Midbrain (tissue), 1 donor: ENCODE data around the gene MLEC.
"Not testable (repeated sequence)": the region's sequence is repeated elsewhere in the genome, so short reads cannot be mapped to it uniquely, and the experiment has no call there.

Experiments
- DNase-seq: peaks from one replicate; lab custom pipeline; 2025; lab: John Stamatoyannopoulos, UW

The MLEC gene

GRCh38 chr12:120662879-120663278 lies 24.1 kb upstream of the MLEC start:
- DNase-seq = no peak

GRCh38 chr12:120663741-120664140 lies 23.2 kb upstream of the MLEC start:
- DNase-seq = no peak

GRCh38 chr12:120666571-120667390 lies 20.2 kb upstream of the MLEC start:
- DNase-seq = no peak

GRCh38 chr12:120668091-120668867 lies 18.7 kb upstream of the MLEC start:
- DNase-seq = no peak

- no peak for DNase-seq
These were observed 17.8 kb upstream of the MLEC start for GRCh38 chr12:120668868-120669840.

- DNase-seq = not testable (repeated sequence)
These were observed 16.7 kb upstream of the MLEC start for GRCh38 chr12:120670237-120670636.

GRCh38 chr12:120670667-120671066 lies 16.3 kb upstream of the MLEC start:
- DNase-seq = no peak

GRCh38 chr12:120674097-120674636 lies 12.8 kb upstream of the MLEC start:
- no peak for DNase-seq

- DNase-seq = no peak
These were observed 9.0 kb upstream of the MLEC start for GRCh38 chr12:120677765-120678473.

GRCh38 chr12:120678572-120678971 lies 8.4 kb upstream of the MLEC start:
- no peak for DNase-seq

GRCh38 chr12:120680165-120680738 lies 6.7 kb upstream of the MLEC start:
- no peak for DNase-seq

GRCh38 chr12:120684523-120684932 lies 2.4 kb upstream of the MLEC start:
- DNase-seq = no peak

GRCh38 chr12:120685522-120685921 lies 1.4 kb upstream of the MLEC start:
- DNase-seq = no peak

- DNase-seq = peak; percentile 98
These were observed 729 bp upstream of the MLEC start for GRCh38 chr12:120686151-120686689.

GRCh38 chr12:120687578-120688289 lies 785 bp downstream of the MLEC start:
- DNase-seq = no peak

GRCh38 chr12:120688527-120689071 lies 1.6 kb downstream of the MLEC start:
- no peak for DNase-seq

- DNase-seq = no peak
These were observed 2.6 kb downstream of the MLEC start for GRCh38 chr12:120689397-120690082.

GRCh38 chr12:120690083-120690450 lies 3.1 kb downstream of the MLEC start:
- DNase-seq = no peak

- no peak for DNase-seq
These were observed 4.0 kb downstream of the MLEC start for GRCh38 chr12:120690978-120691377.
